Activated naive CD8-positive, alpha-beta T cell (primary cell): Measurements from ENCODE around the gene DBP.
"Not testable (repeated sequence)": the region's sequence is repeated elsewhere in the genome, so short reads cannot be mapped to it uniquely, and the experiment has no call there.

ENCODE experiments used
- H3K27ac Mint-ChIP-seq: one replicate; pipeline ENCODE4 v1.8.0; 2021; ENCODE audit warnings: mixed read lengths
- H3K27me3 Mint-ChIP-seq: one replicate; pipeline ENCODE4 v1.8.0; 2021; ENCODE audit warnings: mixed read lengths
- H3K36me3 Mint-ChIP-seq: one replicate; pipeline ENCODE4 v1.8.0; 2021; ENCODE audit warnings: mixed read lengths
- H3K4me1 Mint-ChIP-seq: one replicate; pipeline ENCODE4 v1.8.0; 2021; ENCODE audit warnings: low read depth, mixed read lengths
- H3K4me3 Mint-ChIP-seq: one replicate; pipeline ENCODE4 v1.8.0; 2021; ENCODE audit warnings: mild to moderate bottlenecking, mixed read lengths
- H3K9me3 Mint-ChIP-seq: one replicate; pipeline ENCODE4 v1.8.0; 2021; ENCODE audit warnings: low read depth, mixed read lengths

DBP gene

DNA sequence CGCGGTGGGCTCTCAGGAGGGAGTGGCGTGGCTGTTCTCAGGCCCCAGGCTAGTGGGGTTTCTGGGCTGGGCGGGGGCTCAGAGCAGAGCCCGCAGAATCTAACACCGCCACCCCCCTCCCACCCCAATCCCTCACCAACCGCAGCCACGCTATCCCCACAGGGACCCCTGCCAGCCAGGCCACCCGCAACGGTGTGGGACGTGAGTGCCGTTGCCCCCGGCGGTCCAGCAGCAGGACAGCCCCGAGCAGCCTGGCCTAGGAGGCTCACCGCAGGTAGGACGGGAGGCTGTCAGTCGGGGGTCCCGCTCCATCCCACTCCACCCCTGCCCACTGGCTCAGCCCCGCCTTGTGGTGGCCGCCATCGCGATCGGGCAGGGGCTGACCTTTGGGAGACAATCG lies 35.8 kb upstream of the DBP start, which contains the start of gene NTN5:
NTN5 (minus strand) TSS at position 24 of the 400 bp plus-strand sequence. CDS start 2,031 bp downstream, outside the sequence.
- Mint-ChIP-seq H3K4me1 (peaks cover 5% of the 10 kb centered on the region), H3K36me3 (no peaks in the 10 kb centered on the region), H3K4me3 (no peak within 1 kb of the TSS), H3K27me3 (no peaks in the 10 kb centered on the region), H3K27ac (no peak within 1 kb of the TSS), H3K9me3 (no peaks in the 10 kb centered on the region)

DNA sequence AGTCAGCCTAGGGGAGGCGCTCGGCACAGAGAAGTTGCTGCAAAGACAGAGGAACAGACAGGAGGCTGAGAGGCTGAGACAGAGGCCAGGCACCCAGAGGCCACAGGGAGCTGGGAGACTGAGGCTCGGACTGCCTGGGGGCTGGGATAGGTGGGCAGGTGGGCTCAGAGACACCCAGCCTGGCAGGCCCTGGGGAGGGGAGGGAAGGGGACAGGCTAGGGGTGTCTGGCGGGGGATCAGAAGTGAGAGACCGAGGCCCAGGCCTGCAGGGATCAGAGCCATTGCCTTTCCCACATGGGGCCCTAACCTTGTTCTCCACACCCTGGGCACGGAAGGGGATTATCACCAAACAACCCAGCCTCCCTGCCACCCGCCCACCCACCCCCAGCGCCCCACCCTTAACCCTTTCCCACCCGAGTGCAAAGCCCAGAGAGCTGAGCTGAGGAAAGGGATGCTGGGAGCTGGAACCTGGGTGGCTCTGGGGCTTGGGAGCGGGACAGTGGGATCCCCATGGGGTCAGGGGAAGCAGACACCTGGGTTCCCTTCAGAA lies 34.3 kb upstream of the DBP start:
- H3K27ac Mint-ChIP-seq, result no peak overlapping the region

DNA sequence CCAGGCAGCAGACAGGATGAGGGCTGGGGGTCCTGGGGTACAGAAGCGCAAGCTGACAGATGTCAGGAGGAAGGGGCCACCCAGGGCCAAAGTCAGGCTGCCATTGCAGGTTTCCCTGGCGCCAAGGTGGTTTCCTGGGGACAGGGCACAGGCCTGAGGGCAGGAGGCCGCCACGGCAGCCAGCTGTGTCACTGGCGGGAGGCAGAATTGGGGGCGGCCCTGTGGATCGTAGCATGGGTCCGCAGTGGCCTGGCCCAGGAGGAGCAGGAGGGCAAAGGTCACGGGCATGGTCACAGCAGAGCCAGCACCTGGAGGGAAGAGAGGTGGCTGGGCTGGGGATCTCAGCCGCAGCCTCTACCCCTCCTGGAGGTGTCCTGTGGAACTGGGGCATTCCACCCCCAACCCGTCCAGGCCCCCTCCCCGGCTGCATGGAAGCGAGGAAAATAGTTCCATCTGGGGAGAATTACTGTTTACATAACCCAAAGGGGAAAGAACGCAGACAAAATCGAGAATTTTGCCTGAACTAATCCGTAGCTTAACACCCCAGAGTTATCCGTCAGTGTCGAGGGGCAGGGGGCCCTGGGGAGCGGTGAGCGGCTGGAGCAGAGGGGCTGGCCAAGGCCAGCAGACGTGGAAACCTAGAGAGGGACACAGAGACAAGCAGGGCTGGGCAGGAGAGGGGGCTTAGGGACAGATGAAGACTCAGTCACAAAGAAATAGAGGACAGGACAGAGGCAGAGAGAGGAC lies 33.7 kb upstream of the DBP start:
- Mint-ChIP-seq H3K27me3 (no peaks in the 10 kb centered on the region), H3K27ac (no peak overlapping the region), H3K9me3 (no peaks in the 10 kb centered on the region), H3K36me3 (no peaks in the 10 kb centered on the region), H3K4me1 (peaks cover 5% of the 10 kb centered on the region), H3K4me3 (no peak overlapping the region)

More for the DNA sequence above, 34.3 kb upstream of the DBP start:
- H3K9me3 Mint-ChIP-seq, result no peaks in the 10 kb centered on the region
- H3K4me1 Mint-ChIP-seq, result peaks cover 5% of the 10 kb centered on the region
- H3K4me3 Mint-ChIP-seq, result no peak overlapping the region
- no peaks in the 10 kb centered on the region for H3K36me3 Mint-ChIP-seq
- no peaks in the 10 kb centered on the region for H3K27me3 Mint-ChIP-seq

DNA sequence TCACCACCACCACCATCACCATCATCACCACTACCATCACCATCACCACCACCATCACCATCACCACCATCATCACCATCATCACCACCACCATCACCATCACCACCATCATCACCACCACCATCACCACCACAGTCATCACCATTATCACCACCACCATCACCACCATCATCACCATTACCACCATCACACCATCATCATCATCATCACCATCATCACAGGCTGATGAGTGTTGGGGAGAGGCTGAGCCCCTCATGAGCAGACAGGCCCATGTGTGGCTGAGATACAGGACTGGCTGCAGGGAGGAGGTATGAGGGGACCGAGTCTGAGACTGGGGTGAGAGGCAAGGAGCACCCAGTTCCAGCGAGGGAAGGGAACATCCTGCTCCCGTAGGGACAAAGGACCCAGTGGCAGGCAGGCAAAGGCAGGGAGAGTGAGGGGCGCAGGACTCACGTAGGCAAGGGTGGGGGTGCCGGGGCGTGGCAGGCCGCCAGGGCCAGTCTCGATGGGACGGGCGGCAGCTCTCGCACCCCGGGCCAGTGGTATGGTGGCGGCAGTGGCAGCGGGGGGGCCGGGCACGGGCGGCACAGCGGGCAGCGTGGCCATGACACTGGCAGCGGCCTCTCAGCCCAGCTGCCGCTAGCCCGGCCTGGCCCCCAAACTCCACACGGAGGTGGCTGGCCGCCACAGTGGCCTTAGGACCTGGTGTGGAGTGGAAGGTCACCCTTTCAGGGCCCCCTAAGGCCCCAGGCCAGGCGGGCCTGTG lies 32.9 kb upstream of the DBP start:
- H3K4me1 Mint-ChIP-seq, result peaks cover 1% of the 10 kb centered on the region
- no peaks in the 10 kb centered on the region for H3K9me3 Mint-ChIP-seq
- H3K27ac Mint-ChIP-seq, result no peak overlapping the region
- no peaks in the 10 kb centered on the region for H3K27me3 Mint-ChIP-seq
- H3K4me3 Mint-ChIP-seq, result no peak overlapping the region
- no peaks in the 10 kb centered on the region for H3K36me3 Mint-ChIP-seq

GRCh38 chr19:48668761-48669160 lies 31.6 kb upstream of the DBP start:
- Mint-ChIP-seq H3K9me3 (no peaks in the 10 kb centered on the region), H3K27ac (no peak overlapping the region), H3K27me3 (no peaks in the 10 kb centered on the region), H3K4me3 (no peak overlapping the region), H3K36me3 (no peaks in the 10 kb centered on the region), H3K4me1 (no peaks in the 10 kb centered on the region)

DNA sequence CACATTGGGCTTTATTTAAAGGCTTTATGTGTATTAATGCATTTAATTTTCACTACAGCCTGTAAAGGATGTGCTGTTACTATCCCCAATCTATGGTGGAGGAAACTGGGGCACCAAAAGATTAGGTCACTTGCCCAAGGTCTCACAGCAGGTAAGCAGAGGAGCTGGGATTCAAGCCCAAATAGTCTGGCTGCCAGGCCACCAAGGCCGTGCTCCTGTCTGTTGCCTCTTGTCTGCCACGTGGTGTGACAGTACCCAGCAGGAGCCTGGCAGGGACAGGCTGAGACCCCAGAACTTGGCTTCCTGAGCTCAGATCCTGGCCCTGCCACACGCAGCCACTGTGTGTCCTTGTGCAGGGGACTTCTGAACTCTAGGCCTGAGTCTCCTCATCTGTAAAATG lies 31.2 kb upstream of the DBP start:
- Mint-ChIP-seq H3K36me3 (no peaks in the 10 kb centered on the region), H3K4me1 (no peaks in the 10 kb centered on the region), H3K27me3 (no peaks in the 10 kb centered on the region), H3K9me3 (no peaks in the 10 kb centered on the region), H3K4me3 (no peak overlapping the region), H3K27ac (no peak overlapping the region)

GRCh38 chr19:48665786-48666185 lies 28.6 kb upstream of the DBP start:
- Mint-ChIP-seq H3K4me3 (no peak overlapping the region), H3K27me3 (no peaks in the 10 kb centered on the region), H3K36me3 (no peaks in the 10 kb centered on the region), H3K27ac (no peak overlapping the region), H3K4me1 (peaks cover 5% of the 10 kb centered on the region), H3K9me3 (no peaks in the 10 kb centered on the region)

GRCh38 chr19:48664476-48664875 lies 27.3 kb upstream of the DBP start:
- peaks cover 7% of the 10 kb centered on the region for H3K4me1 Mint-ChIP-seq

DNA sequence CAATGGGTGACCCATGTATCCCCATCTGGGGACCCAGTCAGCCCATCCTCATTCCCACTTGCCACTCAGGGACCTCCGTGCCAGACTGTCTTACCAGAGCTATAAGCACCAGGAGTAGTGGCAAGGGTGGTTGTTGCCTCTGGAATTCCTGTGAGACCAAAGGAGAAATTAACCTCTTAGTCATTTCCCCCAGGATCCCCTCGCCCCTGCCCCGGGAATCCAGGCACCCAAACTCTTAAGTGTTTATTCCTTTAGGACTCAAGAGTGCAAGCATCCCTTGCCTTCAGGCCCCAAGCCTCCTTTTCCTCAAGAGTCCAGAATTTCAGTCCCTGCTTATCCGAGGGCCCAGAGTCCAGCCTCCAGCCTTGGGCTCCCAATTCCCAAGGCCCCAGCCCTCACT lies 26.5 kb upstream of the DBP start:
- Mint-ChIP-seq H3K27ac (no peak overlapping the region), H3K9me3 (no peaks in the 10 kb centered on the region), H3K27me3 (no peaks in the 10 kb centered on the region), H3K36me3 (no peaks in the 10 kb centered on the region), H3K4me3 (no peak overlapping the region), H3K4me1 (peaks cover 7% of the 10 kb centered on the region)

More at GRCh38 chr19:48664476-48664875, 27.3 kb upstream of the DBP start:
- no peak overlapping the region for H3K27ac Mint-ChIP-seq
- H3K4me3 Mint-ChIP-seq, result no peak overlapping the region
- H3K27me3 Mint-ChIP-seq, result no peaks in the 10 kb centered on the region
- H3K36me3 Mint-ChIP-seq, result no peaks in the 10 kb centered on the region
- H3K9me3 Mint-ChIP-seq, result no peaks in the 10 kb centered on the region

DNA sequence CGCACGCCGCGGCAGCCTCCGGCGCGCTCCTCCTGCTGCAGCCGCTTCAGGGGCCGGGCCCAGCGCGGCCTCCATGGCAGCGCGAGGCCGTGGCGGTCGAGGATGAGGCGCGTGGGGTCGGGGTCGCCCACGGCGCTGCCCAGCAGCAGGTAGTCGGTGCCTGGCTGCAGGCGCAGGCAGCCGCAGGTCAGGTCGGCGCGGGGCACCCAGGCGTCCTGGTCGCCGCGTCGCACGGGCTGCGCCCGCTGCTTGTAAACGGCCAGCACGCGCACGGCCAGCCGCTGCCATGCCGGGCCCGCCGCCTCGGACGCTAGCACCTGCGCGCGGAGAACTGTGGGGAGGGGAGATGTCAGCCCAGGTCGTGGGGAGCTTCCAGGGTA lies 24.5 kb upstream of the DBP start:
- Mint-ChIP-seq H3K4me1 (peaks cover 7% of the 10 kb centered on the region), H3K4me3 (no peak overlapping the region), H3K9me3 (no peaks in the 10 kb centered on the region), H3K36me3 (no peaks in the 10 kb centered on the region), H3K27me3 (no peaks in the 10 kb centered on the region), H3K27ac (no peak overlapping the region)

GRCh38 chr19:48660852-48661710 lies 23.9 kb upstream of the DBP start:
- Mint-ChIP-seq H3K36me3 (no peaks in the 10 kb centered on the region), H3K4me1 (peaks cover 7% of the 10 kb centered on the region), H3K9me3 (no peaks in the 10 kb centered on the region), H3K27ac (peak overlapping the region; percentile 97), H3K27me3 (no peaks in the 10 kb centered on the region), H3K4me3 (peak overlapping the region; percentile 81)

DNA sequence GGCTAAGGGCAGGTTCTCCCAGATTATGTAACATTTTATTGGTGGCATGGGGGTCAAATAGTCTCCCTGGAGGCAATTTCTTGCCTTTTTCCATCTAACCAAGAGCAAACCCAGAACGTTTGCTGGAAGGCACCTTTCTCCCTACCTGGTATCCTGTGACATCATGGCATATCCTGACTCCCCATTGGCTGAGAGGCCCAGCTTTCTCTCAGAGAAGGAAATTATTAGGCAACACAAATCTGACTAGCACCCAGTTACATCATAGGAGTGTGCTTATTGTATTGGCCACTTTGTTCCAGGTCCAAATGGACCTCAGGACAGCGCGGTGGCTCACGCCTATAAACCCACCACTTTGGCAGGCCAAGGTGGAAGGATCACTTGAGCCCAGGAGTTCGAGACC lies 22.6 kb upstream of the DBP start:
- Mint-ChIP-seq H3K4me1 (peaks cover 7% of the 10 kb centered on the region), H3K9me3 (no peaks in the 10 kb centered on the region), H3K4me3 (no peak overlapping the region), H3K36me3 (no peaks in the 10 kb centered on the region), H3K27ac (no peak overlapping the region), H3K27me3 (no peaks in the 10 kb centered on the region)

GRCh38 chr19:48658483-48658882 lies 21.3 kb upstream of the DBP start:
- Mint-ChIP-seq H3K27me3 (no peaks in the 10 kb centered on the region), H3K4me3 (no peak overlapping the region), H3K9me3 (no peaks in the 10 kb centered on the region), H3K4me1 (peaks cover 7% of the 10 kb centered on the region), H3K36me3 (no peaks in the 10 kb centered on the region), H3K27ac (no peak overlapping the region)

- H3K4me1 Mint-ChIP-seq, H3K4me3 Mint-ChIP-seq, H3K9me3 Mint-ChIP-seq, H3K27me3 Mint-ChIP-seq, H3K27ac Mint-ChIP-seq, H3K36me3 Mint-ChIP-seq: not testable (repeated sequence)
Measured at GRCh38 chr19:48657828-48658227, 20.6 kb upstream of the DBP start.
